HCT116 (cell line): ENCODE measurements around the gene ABCC9. TPM values are rescaled to one million over a fixed set of nuclear protein-coding genes. Genes with fewer than 3 reads are reported as not detected.
A peak's percentile ranks its signal among the peaks of the same experiment; 100 is the strongest.

Experiments used
- ATAC-seq: fragments of 200-7000 bp; cut with Tn5 transposase; 2 replicates; pipeline ENCODE4 v1.9.1; 2020; ENCODE audit warnings: mild to moderate bottlenecking, moderate library complexity
- Bru-seq: library from RNA; stranded (reverse); fragments of 400-500 nt; gene quantifications from one replicate; lab custom pipeline; 2021; lab: Mats Ljungman, UMichigan
- BruChase-seq, 2 experiments: library from RNA; stranded (reverse); fragments of 400-500 nt; gene quantifications; one replicate each; lab custom pipeline; 2021; lab: Mats Ljungman, UMichigan
- BruUV-seq: library from RNA; stranded (reverse); fragments of 400-500 nt; replicated peaks from 2 replicates; lab custom pipeline; 2021; lab: Mats Ljungman, UMichigan
- CTCF ChIA-PET: fragments of 300-600 bp; sonication (Branson Sonifier 250); formaldehyde crosslinking; loops from one replicate; lab custom pipeline; 2021; ENCODE audit warnings: antibody characterized with exemption; lab: Charles Lee
- POLR2A ChIA-PET: fragments of 300-600, 350-600 bp; sonication (Branson Sonifier 250); formaldehyde crosslinking; loops from one replicate; lab custom pipeline; 2021; ENCODE audit warnings: antibody characterized with exemption; lab: Charles Lee
- RAD21 ChIA-PET, 2 experiments: fragments of 300-600 bp; sonication (Branson Sonifier 250); formaldehyde crosslinking; loops; one replicate each; lab custom pipeline; 2023; ENCODE audit warnings: low total read pairs in 2 of 2; ENCODE audit not compliant: uncharacterized antibody in 2 of 2, unreplicated experiment in 2 of 2, low non-redundant PET in 1 of 2; lab: Charles Lee
- DNase-seq: peaks from one replicate; pipeline ENCODE4 v3.0.0-alpha.2; 2010; ENCODE audit warnings: low read depth, low spot score
- H2AFZ ChIP-seq: fragments of 200-600 bp; shearing (Covaris generic), sonication (generic); 2 replicates; pipeline ENCODE4 v1.6.1; 2017; ENCODE audit warnings: low read depth, mixed run types, mixed read lengths, antibody characterized with exemption, low read length; ENCODE audit not compliant: poor library complexity, severe bottlenecking
- H3K27ac ChIP-seq: 2 replicates; pipeline ENCODE4 v1.5.1; 2012; ENCODE audit warnings: low read depth, low read length
- H3K27me3 ChIP-seq: fragments of 200-600 bp; sonication (generic); 2 replicates; pipeline ENCODE4 v1.6.1; 2016; ENCODE audit warnings: mixed run types, low read length, mixed read lengths; ENCODE audit not compliant: insufficient read depth
- H3K36me3 ChIP-seq, 2 experiments: fragments of 200-500 bp in 1 of 2; fragments of 200-600 bp in 1 of 2; sonication (Bioruptor generic) in 1 of 2; sonication (generic) in 1 of 2; 2 replicates each; pipeline versions ENCODE4 v1.5.1 to v1.6.1; 2014 to 2016; ENCODE audit warnings: low read length in 2 of 2, inconsistent platforms in 1 of 2, mixed read lengths in 1 of 2, mixed run types in 1 of 2; ENCODE audit not compliant: insufficient read depth in 2 of 2, control insufficient read depth in 1 of 2
- H3K4me1 ChIP-seq, 2 experiments: fragments of 200-600 bp in 1 of 2; sonication (generic) in 1 of 2; 2 replicates each; pipeline versions ENCODE4 v1.5.1 to v1.6.1; 2012 to 2017; ENCODE audit warnings: low read length in 2 of 2, inconsistent platforms in 1 of 2, mild to moderate bottlenecking in 1 of 2, mixed read lengths in 1 of 2, mixed run types in 1 of 2, moderate library complexity in 1 of 2; ENCODE audit not compliant: insufficient read depth in 2 of 2, control insufficient read depth in 1 of 2
- H3K4me2 ChIP-seq: fragments of 200-600 bp; sonication (generic); 2 replicates; pipeline ENCODE4 v1.6.1; 2017; ENCODE audit warnings: mixed run types, low read length, mixed read lengths
- H3K4me3 ChIP-seq, 2 experiments: fragments of 200-600 bp in 1 of 2; sonication (generic) in 1 of 2; replicated peaks in 1 of 2; 2 replicates each; pipeline ENCODE4 v1.5.1; 2011 to 2016; ENCODE audit warnings: low read length in 2 of 2, control low read depth in 1 of 2, low read depth in 1 of 2, mild to moderate bottlenecking in 1 of 2, mixed read lengths in 1 of 2, mixed run types in 1 of 2
- H3K79me2 ChIP-seq: fragments of 200-600 bp; sonication (generic); 2 replicates; pipeline ENCODE4 v1.6.1; 2017; ENCODE audit warnings: mild to moderate bottlenecking, mixed run types, low read length, moderate library complexity, mixed read lengths; ENCODE audit not compliant: insufficient read depth
- H3K9ac ChIP-seq: fragments of 200-600 bp; sonication (generic); 2 replicates; pipeline ENCODE4 v1.6.1; 2016; ENCODE audit warnings: low read length, mixed read lengths
- H3K9me2 ChIP-seq: fragments of 200-600 bp; sonication (generic), shearing (Covaris generic); 2 replicates; pipeline ENCODE4 v1.6.1; 2017; ENCODE audit warnings: mixed run types, mild to moderate bottlenecking, moderate library complexity; ENCODE audit not compliant: insufficient read depth
- H3K9me3 ChIP-seq, 2 experiments: fragments of 200-500 bp in 1 of 2; fragments of 200-600 bp in 1 of 2; sonication (Bioruptor generic) in 1 of 2; sonication (generic) in 1 of 2; 2 replicates each; pipeline ENCODE4 v1.6.1; 2014 to 2017; ENCODE audit warnings: low read length in 2 of 2, mixed read lengths in 2 of 2, inconsistent platforms in 1 of 2, low read depth in 1 of 2, mild to moderate bottlenecking in 1 of 2, mixed run types in 1 of 2, moderate library complexity in 1 of 2; ENCODE audit not compliant: control insufficient read depth in 1 of 2, insufficient read depth in 1 of 2
- H4K20me1 ChIP-seq: fragments of 200-600 bp; sonication (generic), shearing (Covaris generic); 2 replicates; pipeline ENCODE4 v1.6.1; 2017; ENCODE audit warnings: mixed run types, mild to moderate bottlenecking, moderate library complexity; ENCODE audit not compliant: insufficient read depth
- CBX3 ChIP-seq: IDR thresholded peaks from 2 replicates; pipeline ENCODE4 v1.6.1; 2012; ENCODE audit warnings: low read depth
- CEBPB ChIP-seq: IDR thresholded peaks from 2 replicates; pipeline ENCODE4 v1.6.1; 2012; ENCODE audit warnings: low read depth
- CTCF ChIP-seq, 3 experiments: fragments of 200-600 bp in 1 of 3; sonication (generic) in 1 of 3; IDR thresholded peaks in 2 of 3; conservative IDR thresholded peaks in 1 of 3; 2 replicates each; pipeline ENCODE4 v1.5.1; 2012 to 2017; ENCODE audit warnings: low read depth in 2 of 3, low read length in 2 of 3, antibody characterized with exemption in 1 of 3, borderline replicate concordance in 1 of 3, control low read depth in 1 of 3, mild to moderate bottlenecking in 1 of 3, mixed read lengths in 1 of 3, mixed run types in 1 of 3, moderate library complexity in 1 of 3; ENCODE audit not compliant: insufficient read depth in 1 of 3
- EZH2 ChIP-seq: fragments of 200-600 bp; sonication (generic); IDR thresholded peaks from 2 replicates; pipeline ENCODE4 v1.6.1; 2017; ENCODE audit warnings: antibody characterized with exemption, mixed run types
- FOSL1 ChIP-seq: IDR thresholded peaks from 2 replicates; pipeline ENCODE4 v1.6.1; 2012; ENCODE audit warnings: low read depth
- JUND ChIP-seq: IDR thresholded peaks from 2 replicates; pipeline ENCODE4 v1.6.1; 2012
- MAX ChIP-seq: IDR thresholded peaks from 2 replicates; pipeline ENCODE4 v1.6.1; 2012
- REST ChIP-seq: IDR thresholded peaks from 2 replicates; pipeline ENCODE4 v1.6.1; 2012; ENCODE audit warnings: low read depth
- SIN3A ChIP-seq: IDR thresholded peaks from 2 replicates; pipeline ENCODE4 v1.6.1; 2012; ENCODE audit warnings: low read depth
- YY1 ChIP-seq: IDR thresholded peaks from 2 replicates; pipeline ENCODE4 v1.6.1; 2011; ENCODE audit warnings: low read length, low read depth, moderate library complexity, mild to moderate bottlenecking; ENCODE audit not compliant: insufficient replicate concordance; ENCODE audit errors: extremely low read depth
- ZFX ChIP-seq: fragments of 450-650 bp; IDR thresholded peaks from 2 replicates; pipeline ENCODE4 v1.6.1; 2017
- ZNF274 ChIP-seq: fragments of 200-500 bp; sonication (Bioruptor generic); IDR thresholded peaks from 2 replicates; pipeline ENCODE4 v1.6.1; 2014; ENCODE audit warnings: mild to moderate bottlenecking, low read depth, low read length, inconsistent platforms
- intact Hi-C: fragments of 100-400 bp; cut with micrococcal nuclease; formaldehyde crosslinking; loops from 2 replicates; pipeline ENCODE4 v1.10.0; 2022
- long read RNA-seq: library from polyadenylated mRNA; unstranded; transcript quantifications from one replicate; pipeline ENCODE4 v2.0.0, GENCODE V29; 2021; ENCODE audit not compliant: unreplicated experiment
- polyA plus RNA-seq: library from polyadenylated mRNA; unstranded; fragments of >200 nt; gene quantifications from 2 replicates; pipeline ENCODE4 v1.2.1, GENCODE V29; 2012; ENCODE audit warnings: missing spikeins
- total RNA-seq: library from RNA; stranded (reverse); gene quantifications from one replicate; pipeline ENCODE4 v1.2.1, GENCODE V29; 2021; ENCODE audit not compliant: unreplicated experiment
- TF ChIP-seq, protein P1 (sequence below): IDR thresholded peaks from 2 replicates; pipeline ENCODE4 v1.6.1; 2012
- TF ChIP-seq, protein P2 (sequence below): IDR thresholded peaks from 2 replicates; pipeline ENCODE4 v1.6.1; 2011; ENCODE audit warnings: mild to moderate bottlenecking, low read length, moderate library complexity; ENCODE audit not compliant: insufficient replicate concordance; ENCODE audit errors: extremely low read depth

The ABCC9 gene
- total RNA-seq (0.05 TPM), Bru-seq, nascent RNA (percentile 1 among the genes with signal in this experiment), BruChase-seq, experiment 1, labeled RNA remaining after a 6-hour chase (percentile 1 among the genes with signal in this experiment), BruChase-seq, experiment 2, labeled RNA remaining after a 2-hour chase (not detected)
- polyA plus RNA-seq = not detected in 2 replicates
- long read RNA-seq = 0 reads

DNA sequence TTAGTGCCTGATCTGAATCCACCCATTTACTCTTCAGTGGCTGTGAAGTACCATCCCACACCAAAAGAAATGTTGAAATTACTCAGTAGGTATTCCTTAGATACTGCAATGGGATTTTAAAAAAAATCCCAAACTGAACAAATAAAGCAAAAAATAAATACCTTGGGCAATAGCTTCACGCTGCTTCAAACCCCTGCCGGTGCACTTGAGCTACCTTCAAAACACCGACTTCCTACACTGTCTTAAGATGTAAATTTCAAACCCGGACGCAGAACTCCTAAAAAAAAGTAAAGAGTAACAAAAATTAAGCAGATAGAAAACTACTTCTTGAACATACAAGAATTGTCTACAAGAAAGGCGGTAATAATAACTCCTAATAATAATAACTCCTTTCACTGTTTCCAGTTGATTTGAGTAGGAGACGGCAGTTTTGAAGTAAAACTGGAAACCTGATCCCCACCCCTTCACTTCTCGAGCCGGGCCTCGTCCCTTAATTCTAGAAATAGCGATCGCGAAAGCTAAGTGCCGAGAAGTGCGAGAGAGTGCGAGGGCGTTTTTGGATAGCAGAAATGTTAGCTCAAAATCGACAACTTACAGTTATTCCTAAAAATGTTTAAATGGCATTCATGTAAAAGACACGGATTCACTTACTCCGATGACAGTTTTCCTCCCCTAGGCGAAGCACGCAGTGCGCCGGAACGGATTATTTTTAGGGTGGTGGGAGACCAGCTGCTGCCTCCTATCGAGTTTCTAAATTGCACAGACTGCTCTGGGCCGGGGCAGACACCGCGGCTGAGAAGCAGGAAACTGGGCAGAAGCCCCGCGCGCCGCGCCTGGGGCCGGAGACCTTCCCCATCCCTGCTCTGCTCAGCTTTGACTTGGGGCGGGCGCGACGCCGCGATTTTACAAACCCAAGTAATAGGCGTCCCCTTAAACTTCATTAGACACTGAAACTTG, at the start of gene ABCC9:
ABCC9 (minus strand) TSS at position 878 of the 957 bp plus-strand sequence. CDS start 4,752 bp downstream, outside the sequence.
- H3K27ac ChIP-seq = no peak within 1 kb of the TSS
- no peak for DNase-seq
- CTCF ChIA-PET = no interaction called here
- no peak for ATAC-seq
- intact Hi-C loops = no loop called here
- H3K4me3 ChIP-seq = no peak within 1 kb of the TSS
- TF ChIP-seq ZNF274 (no peak), MAX (no peak), JUND (no peak), ZFX (no peak), SIN3A (no peak), EZH2 (no peak), CEBPB (no peak), CTCF (IDR thresholded peaks at IDR 0.05 in 2 of 3, conservative IDR thresholded peaks at IDR 0.05 in 1 of 3; ENCODE audit: borderline replicate concordance in 1 of 3, insufficient read depth in 1 of 3, low read depth in 2 of 3, low read length in 2 of 3) (no peak), REST (no peak), YY1 (no peak), CBX3 (no peak), FOSL1 (no peak)
- TF ChIP-seq, protein P1, sequence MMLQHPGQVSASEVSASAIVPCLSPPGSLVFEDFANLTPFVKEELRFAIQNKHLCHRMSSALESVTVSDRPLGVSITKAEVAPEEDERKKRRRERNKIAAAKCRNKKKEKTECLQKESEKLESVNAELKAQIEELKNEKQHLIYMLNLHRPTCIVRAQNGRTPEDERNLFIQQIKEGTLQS = no peak
- TF ChIP-seq, protein P2, sequence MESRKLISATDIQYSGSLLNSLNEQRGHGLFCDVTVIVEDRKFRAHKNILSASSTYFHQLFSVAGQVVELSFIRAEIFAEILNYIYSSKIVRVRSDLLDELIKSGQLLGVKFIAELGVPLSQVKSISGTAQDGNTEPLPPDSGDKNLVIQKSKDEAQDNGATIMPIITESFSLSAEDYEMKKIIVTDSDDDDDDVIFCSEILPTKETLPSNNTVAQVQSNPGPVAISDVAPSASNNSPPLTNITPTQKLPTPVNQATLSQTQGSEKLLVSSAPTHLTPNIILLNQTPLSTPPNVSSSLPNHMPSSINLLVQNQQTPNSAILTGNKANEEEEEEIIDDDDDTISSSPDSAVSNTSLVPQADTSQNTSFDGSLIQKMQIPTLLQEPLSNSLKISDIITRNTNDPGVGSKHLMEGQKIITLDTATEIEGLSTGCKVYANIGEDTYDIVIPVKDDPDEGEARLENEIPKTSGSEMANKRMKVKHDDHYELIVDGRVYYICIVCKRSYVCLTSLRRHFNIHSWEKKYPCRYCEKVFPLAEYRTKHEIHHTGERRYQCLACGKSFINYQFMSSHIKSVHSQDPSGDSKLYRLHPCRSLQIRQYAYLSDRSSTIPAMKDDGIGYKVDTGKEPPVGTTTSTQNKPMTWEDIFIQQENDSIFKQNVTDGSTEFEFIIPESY = no peak
- no peaks in the 10 kb centered on the region for H3K79me2 ChIP-seq
- BruUV-seq = no TSS peak
- H3K4me1 ChIP-seq = no peaks in the 10 kb centered on the region
- no peak within 1 kb of the TSS for H2AFZ ChIP-seq
- H3K9me3 ChIP-seq = no peaks in the 10 kb centered on the region
- H3K36me3 ChIP-seq = no peaks in the 10 kb centered on the region
- H3K27me3 ChIP-seq = no peaks in the 10 kb centered on the region
- RAD21 ChIA-PET = no interaction called here
- H3K4me2 ChIP-seq = no peak within 1 kb of the TSS
- H4K20me1 ChIP-seq = no peaks in the 10 kb centered on the region
- no peaks in the 10 kb centered on the region for H3K9me2 ChIP-seq
- no peak within 1 kb of the TSS for H3K9ac ChIP-seq
- POLR2A ChIA-PET = no interaction called here
